GM19372 (cell line): Measurements from ENCODE around the gene SORCS3.

Experiments used
- ATAC-seq: cut with Tn5 transposase; IDR thresholded peaks from one replicate; pipeline ENCODE4 v1.9.1; 2021; ENCODE audit warnings: mild to moderate bottlenecking, low read depth, moderate library complexity; ENCODE audit not compliant: unreplicated experiment

Gene SORCS3

DNA sequence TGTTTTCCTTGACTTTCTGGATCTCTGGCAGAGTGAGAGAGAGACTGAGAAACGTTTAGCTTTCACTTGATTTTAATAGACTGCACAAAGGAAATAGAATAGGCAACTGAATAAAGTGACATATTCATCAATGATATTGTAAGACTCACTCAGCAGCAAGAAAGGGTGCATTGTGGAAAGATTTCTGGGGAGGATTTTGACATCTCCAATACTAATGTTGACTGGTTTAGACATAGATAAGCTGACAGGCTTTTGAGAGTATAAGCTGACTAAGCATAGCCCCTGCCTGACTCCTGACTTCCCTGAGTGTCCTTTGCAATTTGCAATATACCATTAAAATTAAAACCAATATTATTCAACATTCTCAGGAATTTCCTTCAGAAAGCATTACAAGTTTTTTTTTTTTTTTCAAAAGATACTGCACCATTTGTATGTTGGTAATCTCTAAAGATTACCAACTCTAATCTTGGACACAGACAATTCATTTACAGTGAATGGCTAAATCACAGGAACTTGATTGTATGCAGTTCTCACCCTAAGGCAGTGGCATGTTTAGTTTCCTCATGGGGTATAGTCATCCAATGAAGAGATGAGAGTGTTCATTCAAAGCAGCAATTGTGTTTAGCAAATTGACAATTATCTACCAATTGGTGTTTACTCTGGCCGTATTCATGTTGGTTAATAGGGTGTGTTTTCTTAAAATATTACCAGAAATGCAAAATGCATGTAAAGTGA, 325.6 kb downstream of the SORCS3 start:
- no peak for ATAC-seq

DNA sequence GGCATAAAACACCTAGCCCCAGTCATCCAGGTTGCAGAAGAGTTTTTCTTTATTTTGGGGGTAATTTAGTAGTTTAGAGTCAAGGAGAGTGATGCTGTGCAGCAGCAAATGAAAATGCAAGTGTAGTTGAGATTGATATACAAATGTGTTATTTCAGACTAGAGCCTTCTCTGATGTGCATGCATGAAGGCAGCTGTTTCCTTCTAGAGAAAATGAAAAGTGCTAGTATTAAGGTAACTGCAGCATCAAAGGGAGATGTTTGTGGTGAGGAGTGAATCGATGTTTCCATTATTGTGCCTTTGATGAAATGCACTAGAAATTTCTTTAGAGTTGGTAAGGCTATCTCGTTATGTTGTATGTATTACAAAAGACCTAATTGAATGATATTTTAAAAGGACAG, 339.3 kb downstream of the SORCS3 start:
- no peak for ATAC-seq

DNA sequence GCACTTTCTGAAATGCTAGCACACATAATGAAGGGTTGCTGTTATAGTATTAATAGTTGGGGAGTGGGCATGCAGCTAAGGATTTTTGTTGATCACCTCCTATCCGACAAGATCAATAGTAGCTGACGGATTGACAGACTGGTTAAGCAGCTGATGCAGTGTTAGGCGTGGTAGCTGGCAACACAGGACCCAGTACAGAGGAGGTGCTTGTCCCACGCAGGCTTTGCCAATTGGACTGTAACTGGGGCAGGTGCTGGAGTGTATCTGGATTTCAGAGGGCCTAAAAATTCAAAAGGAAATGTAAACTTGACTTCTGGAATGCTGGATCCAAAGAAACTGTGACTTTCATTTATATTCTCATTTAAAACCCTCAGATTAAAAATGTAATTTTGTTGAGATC, 340.9 kb downstream of the SORCS3 start:
- no peak for ATAC-seq

DNA sequence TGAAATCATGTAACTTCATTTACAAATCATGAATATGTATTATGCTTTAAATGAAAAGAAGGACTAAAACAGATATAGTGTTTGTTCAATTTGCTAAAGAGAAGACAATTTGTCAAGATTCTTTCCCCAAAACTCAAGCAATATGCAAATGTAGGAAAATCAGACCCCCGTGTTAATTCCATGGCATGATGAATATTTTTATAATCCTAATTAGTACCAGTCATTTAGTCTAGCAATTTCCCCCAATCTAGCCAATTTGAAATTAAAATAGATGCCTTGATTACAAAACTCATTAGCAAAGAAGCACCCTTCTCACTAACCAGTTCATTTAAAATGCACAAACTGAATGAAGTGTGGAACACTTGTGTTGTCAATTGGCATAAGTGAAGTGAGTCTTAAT, 347.6 kb downstream of the SORCS3 start:
- no peak for ATAC-seq

DNA sequence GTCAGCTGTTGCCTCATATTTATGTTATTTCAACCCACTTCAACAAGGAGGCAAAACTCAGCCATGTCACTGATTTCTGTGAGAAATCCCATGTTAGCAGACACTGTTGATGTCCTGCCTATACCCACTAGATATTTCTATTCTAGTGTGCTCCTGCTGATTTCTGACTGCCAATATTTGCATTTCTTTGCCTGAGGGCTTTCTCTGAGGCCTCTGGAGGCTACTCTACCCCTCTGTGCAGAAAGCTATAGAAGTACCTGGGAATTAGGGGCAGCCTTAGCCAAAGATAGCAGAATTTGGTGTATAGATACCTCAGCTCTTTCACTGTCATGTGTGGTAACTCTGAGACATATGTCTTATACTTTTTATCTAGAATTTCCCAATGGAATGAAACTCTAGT, 348.8 kb downstream of the SORCS3 start:
- no peak for ATAC-seq

DNA sequence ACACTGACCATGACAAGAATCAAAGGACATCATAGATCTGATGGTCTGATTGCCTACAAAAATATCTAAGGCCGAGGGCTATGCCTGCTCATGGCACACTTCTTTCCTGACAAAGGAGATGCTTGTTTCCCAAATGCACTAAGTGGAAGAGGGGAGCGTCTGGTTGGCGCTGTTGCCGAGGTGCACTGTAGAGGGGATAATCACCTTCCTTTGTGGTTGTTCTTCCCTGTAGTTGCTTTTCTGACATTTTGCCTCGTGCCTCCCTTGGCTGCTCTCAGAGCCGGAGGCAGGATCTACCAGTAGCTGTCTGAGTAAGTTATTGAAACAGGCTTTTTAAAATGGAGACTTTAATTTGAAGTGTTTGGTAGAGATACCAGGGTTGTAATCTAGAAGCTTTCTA, 352.0 kb downstream of the SORCS3 start:
- no peak for ATAC-seq

DNA sequence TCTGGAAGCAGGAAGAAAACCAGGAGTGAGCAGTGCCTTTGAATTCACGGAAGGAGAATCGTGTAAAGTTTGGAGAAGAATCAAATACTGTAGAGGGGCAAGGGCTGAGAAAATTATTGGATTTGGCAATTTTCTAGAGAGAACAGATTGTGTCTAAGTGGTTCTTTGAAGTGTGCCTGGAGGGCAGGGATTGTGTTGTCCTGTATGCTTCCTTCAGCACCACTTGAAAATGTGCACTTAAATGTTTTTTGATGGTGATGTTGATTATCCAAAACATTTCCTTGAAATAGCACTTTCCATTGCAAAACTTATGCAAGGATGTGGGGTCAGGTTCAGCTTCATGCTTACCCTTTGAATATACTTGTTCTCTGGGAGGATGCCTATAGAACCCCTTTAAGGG, 360.2 kb downstream of the SORCS3 start:
- ATAC-seq = no peak

DNA sequence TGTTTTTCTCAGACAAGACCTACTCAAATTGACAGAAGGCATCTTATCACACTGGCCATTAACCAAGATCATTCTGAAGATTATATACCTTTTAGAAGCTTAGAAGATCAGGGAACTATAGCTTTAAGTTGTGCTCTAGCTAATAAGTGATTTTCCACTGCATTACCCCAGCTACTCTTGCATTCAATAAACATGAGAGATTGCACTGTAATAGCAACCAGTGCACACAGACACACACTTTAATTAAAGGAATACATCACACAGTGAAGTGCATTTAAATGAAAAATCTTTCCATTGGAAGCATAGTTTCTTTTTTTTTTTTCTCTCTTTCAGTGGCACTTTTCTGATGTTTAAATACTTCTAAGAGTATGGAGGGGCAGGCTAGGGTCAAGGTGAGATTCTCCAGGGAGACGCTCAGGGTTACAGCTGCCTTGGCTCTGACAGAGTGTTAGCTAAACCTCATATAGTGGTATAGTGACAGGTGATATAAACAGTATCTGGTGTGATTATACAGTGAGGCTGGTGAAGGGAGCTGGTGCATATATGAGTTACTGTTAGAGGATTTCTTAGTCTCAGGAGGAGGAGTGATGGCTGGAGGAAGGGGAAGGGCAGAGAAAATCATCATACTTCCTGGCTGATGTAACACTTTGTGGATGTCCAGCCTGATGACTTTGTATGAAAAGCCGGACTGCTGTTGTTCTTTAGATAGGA, 369.5 kb downstream of the SORCS3 start:
- ATAC-seq = no peak

DNA sequence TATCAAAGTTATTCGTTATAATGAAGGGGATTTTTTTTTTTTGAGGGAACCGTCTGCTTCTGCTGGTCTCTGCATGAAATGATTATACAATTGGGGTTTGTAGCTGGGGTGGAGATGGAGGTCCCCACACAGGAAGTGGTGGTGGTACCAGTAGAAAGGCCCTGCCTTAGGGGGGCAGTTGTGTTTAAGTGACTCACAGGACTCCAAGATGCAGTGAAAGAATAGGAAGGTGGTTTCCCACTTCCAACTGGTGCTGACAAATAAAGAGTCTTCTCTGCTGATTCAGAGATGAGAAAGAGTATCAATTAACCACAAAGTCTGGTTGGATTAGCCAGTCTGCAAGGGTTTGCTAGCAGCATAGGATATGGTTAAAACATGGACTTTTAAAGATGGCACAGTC, 376.0 kb downstream of the SORCS3 start:
- no peak for ATAC-seq

DNA sequence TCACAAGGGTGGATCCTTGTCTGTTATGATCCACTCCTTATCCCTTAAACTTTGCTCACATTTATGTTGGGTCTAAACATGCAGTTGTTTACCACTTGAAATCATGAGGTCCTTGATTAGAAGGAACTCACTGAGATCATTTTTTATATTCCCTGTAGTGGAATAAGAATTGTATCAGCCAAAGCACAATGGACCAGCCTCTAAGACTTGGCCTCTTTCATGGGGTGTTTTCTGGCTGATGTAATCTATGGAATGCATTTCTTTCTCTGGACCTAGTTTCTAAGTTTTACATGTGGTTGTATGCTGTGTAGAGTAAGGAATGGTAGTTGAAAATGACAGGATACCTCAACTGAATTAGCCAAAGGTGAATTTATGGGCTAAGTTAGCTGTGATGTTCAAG, 376.6 kb downstream of the SORCS3 start:
- no peak for ATAC-seq

DNA sequence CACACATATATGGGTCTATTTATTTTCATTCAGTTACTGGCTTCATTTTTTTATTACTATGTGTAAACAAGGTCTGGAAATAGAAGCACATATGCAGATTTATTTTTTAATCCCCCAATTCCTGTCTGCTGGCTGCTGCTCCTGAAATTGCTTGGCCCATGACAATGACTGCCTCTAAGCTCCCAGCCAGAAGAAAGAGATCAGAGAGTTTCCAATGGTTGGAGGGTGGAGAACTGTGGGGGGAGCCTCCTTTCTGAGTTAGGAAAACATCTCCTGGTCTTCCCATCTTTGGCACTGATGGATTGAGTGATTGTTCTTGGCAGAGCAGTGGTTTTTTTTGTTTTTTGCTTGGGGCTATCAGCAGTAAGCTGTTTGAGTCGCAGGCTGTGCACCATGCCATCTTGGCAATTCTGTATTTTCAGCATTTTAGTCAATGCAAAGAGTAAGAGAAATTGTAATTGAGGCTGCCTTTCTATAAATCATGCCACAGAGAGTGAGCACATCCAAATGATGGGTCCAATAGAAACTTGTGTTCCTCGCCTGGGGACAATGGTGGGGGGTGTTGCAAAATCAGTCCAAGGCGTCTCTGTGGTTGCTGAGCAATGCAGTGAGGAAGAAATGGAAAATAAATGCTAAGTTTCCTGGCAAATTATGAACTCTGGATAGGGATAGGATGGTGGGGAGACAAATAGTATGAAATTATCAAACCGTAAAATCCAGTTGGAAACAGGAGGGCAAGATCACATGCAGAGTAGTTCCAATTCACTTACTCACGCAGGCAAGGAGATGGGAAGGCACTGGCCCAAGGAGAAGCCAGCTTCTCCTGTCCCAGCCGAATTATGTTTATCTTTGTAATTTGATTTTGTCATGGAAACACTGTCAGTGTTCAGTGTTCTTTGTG, 382.4 kb downstream of the SORCS3 start:
- ATAC-seq = no peak

DNA sequence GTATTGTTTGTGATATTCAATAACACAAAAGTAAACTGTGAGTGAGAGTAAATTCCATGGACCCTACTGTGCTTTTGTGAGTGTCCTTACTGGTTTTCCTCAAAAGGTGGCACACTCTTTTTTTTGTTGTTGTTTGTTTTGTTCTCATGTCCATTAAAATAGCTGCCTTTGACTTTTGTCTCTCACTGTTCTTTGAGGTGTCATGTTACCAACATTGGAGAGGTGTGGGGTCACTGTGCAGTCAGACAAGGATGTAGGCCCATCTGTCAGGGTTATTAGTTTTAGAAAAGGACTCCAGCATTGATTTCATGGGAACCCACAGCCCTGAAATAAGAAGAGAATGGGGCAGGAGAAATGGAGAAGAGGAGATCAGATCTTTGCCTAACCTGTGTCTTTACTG, 383.1 kb downstream of the SORCS3 start:
- ATAC-seq = no peak

DNA sequence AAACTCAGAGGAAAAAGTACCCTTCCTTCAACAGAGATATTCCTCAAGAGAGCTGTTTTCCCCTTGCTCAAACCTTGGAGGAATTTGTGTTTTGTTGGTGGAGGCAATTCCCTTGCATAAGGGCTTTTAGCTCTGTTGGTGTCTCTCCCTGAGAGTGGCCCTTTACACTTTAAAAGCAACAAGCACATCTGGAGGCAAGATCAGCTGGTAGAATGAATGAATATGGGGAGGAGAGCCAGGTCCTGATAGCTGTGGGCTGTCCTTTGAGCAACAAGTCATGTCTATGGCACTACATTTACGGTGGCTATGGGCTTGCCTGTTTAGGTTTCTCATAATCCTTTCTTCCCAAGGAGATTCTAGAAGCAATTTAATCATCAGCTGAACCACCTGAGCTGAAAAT, 384.0 kb downstream of the SORCS3 start:
- ATAC-seq = no peak

DNA sequence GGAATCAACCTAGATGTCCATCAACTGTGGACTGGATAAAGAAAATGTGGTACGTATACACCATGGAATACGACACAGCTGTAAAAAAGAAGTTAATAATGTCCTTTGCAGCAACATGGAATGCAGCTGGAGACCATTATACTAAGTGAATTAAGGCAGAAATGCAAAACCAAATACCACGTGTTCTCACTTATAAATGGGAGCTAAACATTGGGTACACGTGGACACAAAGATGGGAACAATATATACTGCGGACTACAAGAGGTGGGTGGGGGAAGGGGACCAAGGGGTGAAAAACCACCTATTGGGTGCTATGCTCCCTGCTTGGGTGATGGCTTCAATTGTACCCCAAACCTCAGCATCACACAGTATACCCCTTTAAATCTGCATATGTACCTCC, 385.5 kb downstream of the SORCS3 start:
- no peak for ATAC-seq

DNA sequence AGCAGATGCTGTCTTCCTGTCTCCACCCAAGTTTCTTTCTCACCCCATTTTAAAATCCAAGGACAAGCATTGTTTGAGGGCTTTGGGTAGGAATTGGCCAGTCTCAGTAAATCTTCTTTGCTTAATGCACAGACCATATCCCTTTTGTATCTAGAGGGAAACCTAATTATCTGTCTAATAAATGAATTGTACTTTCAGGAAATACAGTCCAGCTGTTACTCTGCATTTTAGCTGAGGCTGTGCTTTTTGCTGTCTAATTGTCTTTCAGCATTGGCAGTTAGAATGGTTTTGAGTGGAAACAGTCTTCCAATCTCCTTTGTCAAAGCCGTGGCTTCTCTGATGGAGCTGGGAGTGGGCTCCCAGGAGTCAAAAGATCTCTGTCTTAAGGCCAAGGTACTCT, 388.2 kb downstream of the SORCS3 start:
- ATAC-seq = no peak

DNA sequence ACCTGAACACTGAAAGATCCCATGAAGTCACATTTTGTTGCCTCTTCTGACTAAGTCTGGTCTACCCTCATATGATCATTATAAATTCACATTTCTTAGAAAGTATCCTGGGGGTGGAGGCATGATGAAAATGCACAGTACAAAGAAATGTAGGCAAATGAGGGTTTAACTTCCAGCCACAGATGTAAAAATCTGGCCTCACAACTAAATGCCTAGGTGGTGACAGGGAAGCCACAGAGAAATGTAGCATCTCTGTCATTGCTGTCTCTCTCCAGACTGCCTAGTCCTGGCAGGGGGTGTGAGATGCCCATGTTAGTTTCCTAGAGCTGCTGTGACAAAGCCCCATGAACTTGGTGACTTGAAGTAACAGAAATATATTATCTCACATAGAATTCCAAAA, 395.9 kb downstream of the SORCS3 start:
- no peak for ATAC-seq

DNA sequence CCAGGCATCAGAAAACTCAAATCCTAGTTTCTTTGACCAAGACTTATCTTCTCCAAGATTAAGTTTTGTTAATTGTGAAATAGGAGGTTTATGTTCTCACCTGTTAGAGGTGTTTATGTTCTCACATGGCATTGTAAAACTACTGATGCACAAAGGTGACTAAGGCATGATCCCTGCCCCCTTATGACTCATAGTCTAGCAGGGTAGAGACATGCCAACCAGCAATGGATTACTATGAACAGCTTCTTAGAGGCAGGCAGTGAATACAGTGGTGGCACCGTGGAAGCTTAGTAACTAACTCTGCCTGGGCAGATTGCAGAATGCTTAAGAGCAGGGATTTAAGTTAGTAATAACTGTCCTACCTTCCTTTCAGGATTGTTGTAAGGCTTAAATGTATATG, 400.9 kb downstream of the SORCS3 start:
- no peak for ATAC-seq

DNA sequence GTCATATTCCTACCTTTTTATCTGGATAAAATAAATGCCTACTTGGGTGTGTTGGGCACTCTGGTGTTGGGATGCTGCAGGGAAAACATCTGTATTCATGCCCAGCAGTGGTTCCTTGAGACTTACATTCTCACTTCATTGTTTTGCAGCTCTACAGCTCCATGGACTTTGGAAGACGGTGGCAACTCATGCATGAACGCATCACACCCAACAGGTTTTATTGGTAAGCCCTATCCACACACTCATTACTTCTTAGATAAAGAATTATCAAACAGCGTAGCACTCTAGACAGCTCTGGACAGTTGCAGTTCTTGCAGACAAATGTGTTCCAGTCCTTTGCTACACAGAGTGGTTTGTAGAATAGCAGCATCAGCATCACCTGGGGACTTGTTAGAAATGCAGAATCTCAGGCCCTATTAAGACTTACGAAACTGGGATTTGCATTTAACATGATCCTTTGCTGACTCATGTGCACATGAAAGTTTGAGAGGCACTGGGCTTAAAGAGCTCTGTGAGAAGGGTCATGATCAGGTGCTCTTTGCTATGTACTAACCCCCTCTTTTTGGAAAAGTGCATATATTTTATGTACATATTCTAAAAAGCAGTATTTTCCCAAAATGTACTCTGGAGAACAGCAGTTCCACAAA, 401.9 kb downstream of the SORCS3 start:
- no peak for ATAC-seq

DNA sequence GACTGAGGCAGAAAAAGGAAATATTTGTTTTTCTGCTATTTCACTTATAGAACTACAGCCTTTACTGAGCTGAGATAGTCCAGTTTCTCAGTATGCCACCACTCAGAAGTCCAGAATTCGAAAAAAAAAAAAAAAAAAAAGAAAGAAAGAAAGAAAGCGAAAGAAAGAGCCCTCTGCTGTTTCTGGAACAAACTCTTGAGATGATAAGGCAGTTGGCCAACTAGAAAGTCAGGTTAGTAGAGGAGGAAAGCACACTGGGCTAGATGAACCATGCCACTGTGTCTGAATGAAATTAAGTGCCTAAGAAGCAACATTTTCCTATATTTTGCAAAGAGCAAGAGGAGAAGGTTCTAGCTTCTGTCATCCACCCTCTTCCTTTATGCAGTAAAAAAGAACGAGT, 403.8 kb downstream of the SORCS3 start:
- no peak for ATAC-seq

DNA sequence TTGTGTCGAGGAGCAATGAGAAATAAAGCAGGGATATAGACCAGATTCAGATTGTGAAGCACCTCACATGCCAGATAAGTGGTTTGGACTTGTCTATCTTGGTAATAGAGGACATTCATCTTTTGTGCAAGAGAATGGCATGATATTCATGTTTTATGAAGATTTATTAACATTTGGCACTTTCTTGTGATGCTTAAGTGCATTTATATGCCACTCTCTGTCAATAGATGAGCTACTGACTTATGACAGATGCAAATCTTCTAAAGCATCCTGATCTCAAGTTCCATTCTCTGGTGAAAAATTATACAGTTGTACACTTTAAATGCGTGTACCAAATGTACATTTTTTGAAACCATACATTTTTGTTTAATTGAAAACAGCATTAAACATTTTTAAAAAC, 415.3 kb downstream of the SORCS3 start:
- no peak for ATAC-seq

DNA sequence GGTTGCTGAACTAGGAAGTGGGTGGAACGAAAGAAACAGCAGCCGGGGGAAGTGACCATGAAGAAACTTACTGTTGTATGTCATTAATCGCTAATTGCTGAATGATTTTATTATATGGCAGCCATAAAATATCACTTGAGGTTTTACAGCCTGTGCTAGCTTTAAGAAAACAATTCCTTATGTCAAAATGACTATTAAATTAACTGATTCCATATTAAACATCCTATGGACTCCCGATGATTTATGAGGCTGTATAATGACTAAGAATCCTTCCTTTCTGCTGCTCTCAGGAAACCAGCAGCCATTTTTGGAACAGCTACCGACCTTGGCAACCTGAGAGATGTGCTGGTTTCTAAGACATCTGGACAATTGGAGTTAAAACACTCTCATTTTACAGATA, 421.9 kb downstream of the SORCS3 start:
- ATAC-seq = no peak
